ENCODE data around the gene SCO2.
"Not testable (repeated sequence)": the region's sequence is repeated elsewhere in the genome, so short reads cannot be mapped to it uniquely, and the experiment has no call there.

SCO2 gene

DNA sequence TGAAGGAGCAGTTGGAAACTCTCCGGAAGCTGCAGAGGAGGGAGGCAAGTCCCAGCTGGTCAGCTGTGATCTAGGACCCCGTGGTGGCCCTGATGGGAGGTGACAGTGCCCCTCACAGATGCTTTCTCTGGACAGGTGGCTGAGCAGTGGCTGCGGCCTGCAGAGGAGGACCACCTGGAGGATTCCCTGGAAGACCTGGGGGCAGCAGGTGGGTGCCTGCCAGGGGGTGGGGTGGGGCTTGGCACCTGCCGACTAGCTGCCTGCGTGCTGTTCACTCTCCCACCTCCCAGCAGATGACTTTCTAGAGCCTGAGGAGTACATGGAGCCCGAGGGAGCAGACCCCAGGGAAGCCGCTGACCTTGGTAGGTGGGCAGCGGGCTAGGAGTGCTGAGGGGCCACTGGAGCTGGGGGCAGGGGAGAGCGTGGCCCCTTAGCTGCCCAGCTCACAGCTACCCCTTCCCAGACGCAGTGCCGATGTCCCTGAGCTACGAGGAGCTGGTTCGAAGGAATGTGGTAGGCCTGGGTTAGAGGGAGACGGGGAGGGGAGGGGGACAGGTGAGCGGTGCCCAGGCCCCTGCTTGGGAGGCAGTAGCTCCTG is 3.1 kb downstream of the SCO2 start:
- no peak overlapping the region for H3K4me3 ChIP-seq (ENCODE audit: low read depth, low read length)

DNA sequence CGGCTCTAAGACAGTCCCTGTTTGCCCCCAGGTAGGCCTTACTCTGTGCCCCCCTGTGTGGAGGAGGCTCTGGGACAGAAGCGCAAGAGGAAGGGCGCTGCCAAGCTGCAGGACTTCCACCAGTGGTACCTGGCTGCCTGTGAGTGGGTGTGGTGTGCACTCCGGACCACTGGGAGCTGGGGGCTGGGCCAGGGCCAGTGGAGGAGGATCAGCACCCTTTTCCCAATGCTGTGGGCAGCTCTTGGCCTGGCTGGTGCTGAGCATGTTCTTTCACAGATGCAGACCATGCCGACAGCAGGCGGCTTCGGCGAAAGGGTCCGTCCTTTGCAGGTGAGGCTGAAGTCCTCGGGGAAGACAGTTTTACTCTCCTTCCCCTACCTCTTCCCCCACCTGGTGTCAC is 3.7 kb downstream of the SCO2 start:
- no peak overlapping the region for H3K4me3 ChIP-seq (ENCODE audit: low read depth, low read length)

DNA sequence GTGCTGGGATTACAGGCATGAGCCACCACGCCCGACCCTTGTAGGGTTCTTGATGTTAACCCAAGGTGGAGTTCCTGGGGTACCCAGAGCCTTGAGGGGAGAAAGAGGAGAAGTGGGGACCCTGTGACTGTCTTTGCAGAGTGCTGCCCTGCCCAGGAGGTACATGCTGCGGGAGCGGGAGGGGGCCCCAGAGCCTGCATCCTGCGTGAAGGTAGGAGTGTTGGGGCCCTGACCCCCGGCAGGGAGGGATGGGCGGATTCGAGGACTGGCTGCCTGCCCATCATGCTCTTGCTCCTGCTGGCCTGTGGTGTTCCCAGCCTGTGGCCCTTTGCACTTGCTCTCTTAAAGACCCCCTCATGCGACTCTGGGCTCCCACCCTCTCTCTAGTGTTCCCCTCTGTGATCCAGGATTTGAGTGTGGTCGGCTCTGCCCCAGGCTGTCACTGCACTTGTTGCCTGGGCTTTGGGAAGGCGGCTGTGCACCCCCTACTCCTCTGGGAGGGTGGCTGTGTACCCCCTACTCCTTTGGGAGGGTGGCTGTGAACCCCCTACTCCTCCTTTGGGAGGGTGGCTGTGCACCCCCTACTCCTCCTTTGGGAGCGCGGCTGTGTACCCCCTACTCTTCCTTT is 4.5 kb downstream of the SCO2 start:
- H3K4me3 ChIP-seq (ENCODE audit: low read depth, low read length), result no peak overlapping the region

DNA sequence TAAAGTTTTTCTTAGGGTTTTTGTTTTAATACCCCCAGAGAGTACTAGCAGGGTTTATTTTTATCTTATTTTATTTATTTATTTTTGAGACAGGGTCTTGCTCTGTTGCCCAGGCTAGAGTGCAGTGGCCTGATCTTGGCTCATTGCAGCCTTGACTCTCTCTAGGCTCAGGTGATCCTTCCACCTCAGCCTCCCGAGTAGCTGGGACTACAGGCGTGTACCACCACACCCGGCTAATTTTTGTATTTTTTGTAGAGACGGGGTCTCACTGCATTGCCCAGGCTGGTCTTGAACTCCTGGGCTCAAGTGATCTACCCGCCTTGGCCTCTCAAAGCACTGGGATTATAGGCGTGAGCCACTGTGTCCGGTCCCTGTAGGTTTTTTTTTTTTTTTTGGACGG is 5.2 kb downstream of the SCO2 start:
- not testable (repeated sequence) for H3K4me3 ChIP-seq (ENCODE audit: low read depth, low read length)

DNA sequence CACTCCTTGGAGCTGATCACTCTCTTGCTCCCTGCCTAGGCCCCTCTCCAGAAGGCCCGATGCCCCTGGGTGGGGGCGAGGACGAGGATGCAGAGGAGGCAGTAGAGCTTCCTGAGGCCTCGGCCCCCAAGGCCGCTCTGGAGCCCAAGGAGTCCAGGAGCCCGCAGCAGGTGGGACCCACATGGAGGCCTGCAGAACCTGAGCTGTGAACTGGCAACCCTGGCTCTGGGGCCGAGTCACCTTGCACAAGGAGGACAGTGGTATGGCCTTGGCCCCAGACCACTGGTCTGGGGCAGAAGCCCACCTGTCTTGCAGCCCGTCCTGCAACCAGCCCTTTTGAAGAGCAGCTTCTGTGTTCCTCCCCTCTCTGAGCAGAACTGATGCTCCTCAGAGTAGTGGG is 6.2 kb downstream of the SCO2 start:
- no peak overlapping the region for H3K4me3 ChIP-seq (ENCODE audit: low read depth, low read length)

DNA sequence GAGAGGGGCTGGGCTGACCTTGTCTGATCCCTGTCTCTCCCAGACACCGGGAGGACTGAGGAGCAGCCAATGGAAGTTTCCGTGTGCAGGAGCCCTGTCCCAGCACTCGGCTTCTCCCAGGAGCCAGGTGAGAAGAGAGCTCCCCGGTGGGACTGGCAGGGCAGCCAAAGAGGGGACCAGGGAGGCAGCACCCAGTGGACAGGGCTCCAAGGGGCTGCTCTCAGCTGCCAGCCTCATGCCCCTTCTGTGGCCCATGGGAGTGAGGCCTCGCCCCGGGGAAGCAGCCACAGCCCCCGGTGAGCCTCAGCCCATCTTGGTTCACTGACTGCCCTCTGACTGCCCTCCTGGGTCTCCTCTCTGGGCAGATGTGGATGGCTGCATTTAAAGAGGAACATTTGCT is 6.8 kb downstream of the SCO2 start:
- no peak overlapping the region for H3K4me3 ChIP-seq (ENCODE audit: low read depth, low read length)

DNA sequence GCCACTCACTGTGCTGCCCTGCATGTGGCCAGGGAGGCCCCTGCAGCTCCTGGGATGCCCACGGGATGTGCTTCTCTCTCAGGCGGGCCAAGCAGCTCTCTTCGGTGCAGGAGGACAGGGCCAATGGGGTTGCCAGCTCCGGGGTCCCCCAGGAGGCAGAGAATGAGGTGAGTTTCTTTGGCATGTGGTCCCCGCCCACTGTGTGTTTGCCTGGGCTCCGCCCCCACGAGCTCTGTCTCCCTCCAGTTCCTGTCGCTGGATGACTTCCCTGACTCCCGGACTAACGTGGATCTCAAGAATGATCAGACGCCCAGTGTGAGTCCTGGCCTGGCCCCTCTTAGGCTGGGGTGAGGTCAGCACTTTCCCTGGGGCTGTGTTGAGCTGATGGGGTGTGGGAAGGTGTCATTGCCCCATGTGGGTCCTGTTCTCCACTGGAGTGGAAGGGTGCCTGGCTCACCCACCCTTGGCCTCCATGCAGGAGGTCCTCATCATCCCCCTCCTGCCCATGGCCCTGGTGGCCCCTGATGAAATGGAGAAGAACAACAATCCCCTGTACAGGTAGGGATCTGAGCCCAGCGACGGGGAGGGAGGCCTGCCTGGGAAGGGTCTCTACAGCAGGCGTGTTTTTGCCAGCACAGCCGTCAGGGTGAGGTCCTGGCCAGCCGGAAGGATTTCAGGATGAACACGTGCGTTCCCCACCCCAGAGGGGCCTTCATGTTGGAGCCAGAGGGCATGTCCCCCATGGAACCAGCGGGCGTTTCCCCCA is 7.7 kb downstream of the SCO2 start:
- H3K4me3 ChIP-seq (ENCODE audit: low read depth, low read length), result no peak overlapping the region

DNA sequence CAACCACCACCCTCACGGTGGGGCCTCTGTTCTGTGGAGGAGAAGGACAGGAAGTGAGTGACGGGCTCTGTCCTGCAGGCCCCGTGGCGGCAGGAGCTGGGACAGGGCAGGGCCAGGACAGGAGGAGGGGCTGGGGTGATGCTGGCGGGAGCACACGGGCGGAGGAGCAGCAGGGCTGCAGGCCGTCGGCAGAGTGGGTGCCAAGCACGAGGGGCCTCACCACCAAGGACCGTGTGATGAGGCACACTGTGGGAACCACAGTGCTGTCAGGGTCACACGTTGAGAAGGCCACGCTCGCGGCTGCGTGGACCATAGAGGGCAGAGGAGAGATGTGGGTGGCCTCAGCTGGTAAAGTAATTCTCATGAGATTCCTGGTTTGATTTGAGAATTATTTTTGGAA is 8.5 kb downstream of the SCO2 start:
- no peak overlapping the region for H3K4me3 ChIP-seq (ENCODE audit: low read depth, low read length)

DNA sequence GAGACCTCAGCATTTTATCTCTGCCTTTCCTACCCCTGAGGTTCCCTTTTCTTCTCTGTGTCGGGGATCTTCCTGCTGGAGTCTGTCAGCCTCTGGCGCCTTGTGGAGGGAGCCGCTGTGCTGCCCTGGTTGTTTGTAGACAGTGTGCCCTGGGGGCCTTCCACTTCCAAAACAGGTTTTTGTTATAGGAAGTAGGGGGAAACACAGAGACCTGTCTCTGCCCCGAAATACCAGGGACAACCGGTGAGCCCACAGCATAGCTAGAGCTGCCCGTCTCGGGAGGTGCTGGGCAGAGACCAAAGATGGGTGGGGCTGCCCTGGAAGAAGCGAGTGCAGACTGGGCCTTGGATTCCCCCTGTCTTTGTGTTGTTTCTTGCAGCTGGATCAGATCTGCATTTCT is 9.3 kb downstream of the SCO2 start:
- H3K4me3 ChIP-seq (ENCODE audit: low read depth, low read length), result no peak overlapping the region

DNA sequence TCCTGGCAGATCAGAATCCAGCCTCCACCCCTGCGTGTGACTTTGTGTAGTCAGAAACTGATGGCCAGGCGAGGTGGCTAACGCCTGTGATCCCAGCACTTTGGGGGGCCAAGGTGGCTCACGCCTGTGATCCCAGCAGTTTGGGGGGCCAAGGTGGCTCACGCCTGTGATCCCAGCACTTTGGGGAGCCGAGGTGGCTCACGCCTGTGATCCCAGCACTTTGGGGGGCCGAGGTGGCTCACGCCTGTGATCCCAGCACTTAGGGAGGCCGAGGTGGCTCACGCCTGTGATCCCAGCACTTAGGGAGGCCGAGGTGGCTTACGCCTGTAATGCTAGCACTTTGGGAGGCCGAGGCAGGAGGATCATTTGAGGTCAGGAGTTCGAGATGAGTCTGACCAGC is 12.2 kb downstream of the SCO2 start:
- no peak overlapping the region for H3K4me3 ChIP-seq (ENCODE audit: low read depth, low read length)

DNA sequence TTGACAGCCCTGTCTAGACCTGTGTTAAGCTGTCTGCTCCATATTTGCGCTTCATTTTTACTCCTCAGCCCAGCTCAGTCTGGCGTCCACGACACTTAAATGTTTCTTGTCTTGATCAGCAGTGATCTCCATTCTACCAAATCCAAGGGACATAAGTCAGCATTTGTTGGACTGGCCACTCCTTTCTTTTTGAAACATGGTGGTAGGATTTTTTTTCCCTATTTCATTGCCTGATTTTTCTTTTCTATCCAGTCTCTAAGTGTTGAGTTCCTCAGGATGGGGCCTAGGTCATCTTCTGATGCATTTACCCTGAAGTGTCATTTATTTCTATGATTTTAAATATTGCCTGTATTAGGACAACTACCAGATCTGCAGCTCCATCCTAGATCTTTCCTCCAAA is 16.5 kb downstream of the SCO2 start:
- peak overlapping the region; percentile 94 for H3K4me3 ChIP-seq (ENCODE audit: low read depth, low read length)

DNA sequence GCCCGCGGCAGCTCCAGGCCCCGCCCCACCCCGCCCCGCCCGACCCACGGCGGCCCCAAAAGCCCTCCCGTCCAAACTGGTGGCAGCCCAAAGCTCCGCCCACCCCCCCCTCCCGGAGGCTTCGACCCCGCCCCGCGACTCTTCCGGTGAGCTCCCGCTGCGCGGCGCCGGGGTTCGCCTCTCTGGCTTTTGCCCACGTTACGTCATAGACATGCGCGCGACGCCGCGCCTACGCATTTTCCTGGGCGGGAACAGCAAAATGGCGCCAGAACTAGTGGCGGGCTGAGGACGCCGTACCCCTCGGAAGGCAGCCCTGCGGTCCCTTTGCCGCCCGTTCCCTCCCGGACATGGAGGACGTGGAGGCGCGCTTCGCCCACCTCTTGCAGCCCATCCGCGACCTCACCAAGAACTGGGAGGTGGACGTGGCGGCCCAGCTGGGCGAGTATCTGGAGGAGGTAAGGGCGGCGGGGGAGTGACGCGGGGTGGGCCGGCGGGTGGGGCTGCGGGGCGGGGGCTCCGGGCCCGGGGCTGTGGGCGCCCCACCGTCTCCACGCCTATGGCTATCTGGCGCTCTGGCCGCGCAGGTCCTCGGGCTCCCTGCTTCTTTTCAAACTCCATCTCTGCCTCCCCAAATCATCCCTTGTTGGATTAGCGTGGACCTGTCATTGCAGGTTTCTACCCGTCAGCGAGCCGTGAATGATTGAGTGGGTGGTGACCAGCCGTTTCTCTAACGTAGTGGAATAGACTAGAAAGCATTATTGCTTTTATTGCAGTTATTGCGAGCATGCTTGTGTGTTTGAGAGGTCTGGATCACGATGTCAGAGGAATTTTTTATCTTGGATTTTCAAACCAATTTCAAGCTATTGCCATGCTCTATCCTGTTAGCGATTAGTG is 17.2 kb downstream of the SCO2 start, which contains the start of gene NCAPH2:
Gene NCAPH2 (plus strand): TSS at position 234 of the 894 bp plus-strand sequence. CDS start 114 bp downstream, at position 348.
- H3K4me3 ChIP-seq (ENCODE audit: low read depth, low read length), result peak within 1 kb of the TSS; percentile 94

DNA sequence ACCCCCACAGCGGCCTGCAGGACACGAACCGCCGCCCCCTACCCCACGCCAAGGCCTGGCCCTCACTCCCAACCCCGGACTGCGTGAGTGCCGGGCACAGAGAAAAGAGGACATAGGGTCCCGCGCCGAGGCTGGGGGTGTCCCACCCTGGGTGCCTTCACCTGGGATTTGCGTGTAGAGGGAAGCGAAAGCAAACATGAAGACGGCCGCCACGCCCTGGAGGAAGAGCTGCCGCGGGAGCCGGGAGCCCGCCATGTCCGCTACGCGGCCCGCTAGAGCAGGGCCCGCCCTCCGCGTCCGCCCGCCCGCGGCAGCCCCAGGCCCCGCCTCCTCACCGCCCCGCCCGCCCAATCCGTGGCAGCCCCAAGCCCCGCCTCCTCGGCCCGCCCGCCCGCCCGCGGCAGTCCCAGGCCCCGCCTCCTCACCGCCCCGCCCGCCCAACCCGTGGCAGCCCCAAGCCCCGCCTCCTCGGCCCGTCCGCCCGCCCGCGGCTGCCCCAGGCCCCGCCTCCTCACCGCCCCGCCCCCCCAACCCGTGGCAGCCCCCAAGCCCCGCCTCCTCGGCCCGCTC is 17.9 kb downstream of the SCO2 start, which contains the start of gene LMF2:
Gene LMF2 (minus strand): TSS at position 282 of the 570 bp plus-strand sequence. CDS start 27 bp downstream, at position 255.
- H3K4me3 ChIP-seq (ENCODE audit: low read depth, low read length), result peak within 1 kb of the TSS; percentile 94

DNA sequence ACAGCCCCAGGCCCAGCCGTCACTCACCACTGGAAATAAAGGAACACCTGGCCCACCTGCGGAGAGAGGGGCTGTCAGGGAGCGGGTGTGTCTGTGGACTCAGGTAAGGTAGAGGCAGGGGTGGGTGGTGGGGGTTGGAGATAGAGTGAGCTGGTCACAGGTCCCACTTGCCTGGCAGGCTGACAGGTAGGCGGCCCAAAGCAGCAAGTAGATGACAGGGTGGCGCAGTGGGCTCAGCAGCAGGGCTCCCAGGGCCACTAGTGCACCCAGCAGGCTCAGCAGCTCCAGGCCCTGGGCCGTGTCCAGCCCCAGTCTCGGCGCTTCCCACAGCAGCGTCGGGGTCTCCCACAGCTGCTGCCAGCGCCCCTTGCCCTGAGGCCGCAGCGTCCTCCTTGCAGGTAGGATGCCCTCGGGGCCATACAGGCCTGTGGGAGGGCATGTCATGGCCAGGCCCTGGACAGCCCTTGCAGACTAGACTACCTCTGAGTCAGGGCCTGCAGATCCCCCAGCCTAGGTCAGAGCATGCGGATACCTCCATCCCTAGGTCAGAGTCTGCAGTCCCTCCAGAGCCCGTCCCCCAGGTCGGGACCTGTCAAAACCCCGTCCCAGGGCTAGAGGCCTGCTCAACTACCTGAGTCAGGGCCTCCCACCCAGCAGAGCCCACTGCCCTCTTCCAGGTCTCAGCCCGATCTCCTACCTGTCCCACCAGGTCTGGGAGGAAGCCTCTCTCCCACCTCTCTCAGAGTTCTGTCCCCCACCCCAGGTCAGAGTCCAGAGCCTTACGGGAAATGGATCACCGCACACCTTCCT is 18.6 kb downstream of the SCO2 start:
- H3K4me3 ChIP-seq (ENCODE audit: low read depth, low read length), result peak overlapping the region; percentile 62

DNA sequence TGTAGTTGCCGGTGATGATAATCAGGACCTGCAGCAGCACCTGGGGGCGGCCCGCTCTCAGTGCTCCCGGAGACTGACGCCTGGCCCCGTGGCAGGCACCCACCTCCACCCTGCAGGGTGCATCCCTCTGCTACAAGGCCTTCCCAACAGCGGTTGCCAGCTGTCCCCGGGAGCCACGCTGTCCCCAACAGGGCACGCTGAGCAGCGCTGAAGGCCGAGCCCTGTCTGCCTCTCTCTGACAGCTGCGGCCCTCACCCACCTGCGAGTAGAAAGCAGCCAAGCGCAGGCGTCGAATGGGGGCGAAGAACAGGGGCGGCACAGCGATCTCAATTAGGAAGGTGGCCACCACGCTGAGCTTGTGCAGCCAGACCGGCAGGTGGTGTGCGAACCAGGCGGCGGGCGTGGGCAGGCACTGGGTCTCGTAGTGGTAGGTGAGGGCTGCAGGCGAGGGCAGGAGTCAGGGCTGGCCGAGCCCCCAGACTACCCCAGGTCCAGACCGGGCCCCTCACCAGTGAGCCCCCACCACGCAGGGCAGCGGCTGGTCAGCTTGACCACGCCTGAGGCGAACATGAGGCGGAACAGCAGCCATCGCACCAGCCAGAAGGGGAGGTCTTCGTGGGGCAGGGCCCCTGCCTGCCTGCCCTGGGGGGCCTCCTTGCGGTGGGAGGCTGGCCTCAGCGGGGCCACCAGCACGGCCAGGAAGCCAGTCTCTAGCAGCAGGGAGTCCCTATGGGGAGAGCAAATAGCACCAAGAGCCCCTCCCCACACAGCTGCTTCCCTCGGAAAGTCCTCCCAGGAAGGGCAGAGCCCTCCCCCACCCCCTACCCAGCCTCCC is 19.4 kb downstream of the SCO2 start:
- no peak overlapping the region for H3K4me3 ChIP-seq (ENCODE audit: low read depth, low read length)

DNA sequence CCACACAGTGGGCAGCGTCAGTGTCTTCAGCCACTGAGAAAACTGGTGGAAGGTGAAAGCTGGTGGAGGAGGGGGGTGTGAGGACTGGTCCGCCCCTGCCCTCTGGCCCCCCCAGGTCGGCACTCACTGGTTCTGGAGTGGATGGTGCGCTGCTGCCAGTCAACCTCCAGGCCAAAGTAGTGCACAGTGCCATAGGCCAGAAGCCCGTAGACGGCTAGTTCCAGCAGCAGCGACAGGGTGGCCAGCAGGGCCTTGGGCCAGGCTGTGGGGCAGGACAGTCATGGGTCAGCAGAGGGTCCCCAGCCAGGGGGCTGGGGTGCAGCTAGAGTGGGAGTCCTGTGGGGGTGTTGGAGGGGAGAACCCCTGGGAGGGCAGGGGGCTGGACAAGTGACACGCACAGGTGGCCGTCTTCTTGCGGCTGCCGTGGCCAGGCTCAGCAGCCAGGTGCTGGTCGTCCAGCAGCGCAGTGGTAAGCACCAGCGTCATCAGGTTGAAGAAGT is 20.1 kb downstream of the SCO2 start:
- H3K4me3 ChIP-seq (ENCODE audit: low read depth, low read length), result no peak overlapping the region

DNA sequence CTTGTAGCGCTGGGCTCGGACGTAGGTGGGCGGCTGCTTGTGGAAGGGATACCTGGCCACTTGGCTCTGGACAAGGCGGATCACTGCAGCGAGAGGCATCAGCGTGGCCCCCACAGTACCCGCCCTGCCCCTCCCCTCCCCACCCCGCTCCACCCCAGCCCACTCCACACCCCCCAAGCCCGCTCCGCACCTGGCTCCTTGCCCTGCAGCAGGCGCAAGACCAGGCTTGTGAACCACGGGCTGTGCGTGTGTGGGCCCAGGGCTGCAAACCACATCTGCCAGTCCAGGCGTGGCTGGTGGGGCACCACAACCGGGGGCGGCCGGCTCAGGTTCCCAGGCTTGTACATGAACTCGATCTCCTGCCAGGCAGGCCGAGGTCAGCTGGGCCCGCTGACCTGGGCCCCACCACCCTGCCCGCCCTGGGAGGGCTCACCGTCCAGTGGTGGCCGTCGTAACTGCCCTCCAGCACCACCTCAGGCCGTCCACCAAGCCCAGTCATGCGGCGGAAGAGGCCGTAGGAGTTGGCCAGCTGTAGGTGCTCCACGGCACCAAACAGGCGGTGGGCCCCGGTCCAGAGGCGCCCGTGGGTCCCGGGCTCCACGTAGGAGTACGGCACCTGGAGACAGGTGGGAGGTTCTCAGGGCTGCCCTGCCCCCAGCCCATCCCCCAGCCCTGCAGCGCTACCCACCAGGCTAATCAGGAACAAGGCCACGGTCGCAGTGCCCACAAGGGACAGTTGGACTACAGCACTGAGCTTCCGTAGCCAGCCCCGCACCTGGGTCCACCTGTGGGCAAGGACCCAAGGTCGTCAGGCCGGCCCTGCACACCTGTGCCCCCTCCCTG is 20.8 kb downstream of the SCO2 start:
- no peak overlapping the region for H3K4me3 ChIP-seq (ENCODE audit: low read depth, low read length)

Measured in iPS-11a (cell line).